Psoas muscle (tissue), 8 donors: ENCODE data around the gene CNDP2. TPM values are rescaled to one million over a fixed set of nuclear protein-coding genes. Genes with fewer than 3 reads are reported as not detected.
A peak's percentile ranks its signal among the peaks of the same experiment; 100 is the strongest.
"Not testable (repeated sequence)": the region's sequence is repeated elsewhere in the genome, so short reads cannot be mapped to it uniquely, and the experiment has no call there.

Experiments
- ATAC-seq, 4 donors: fragments of 200-7000 bp; cut with Tn5 transposase; one replicate each; pipeline ENCODE4 v1.9.1; 2020; ENCODE audit warnings: moderate library complexity in 3 of 4, mild to moderate bottlenecking in 2 of 4
- DNase-seq, 2 donors: peaks; one replicate each; pipeline ENCODE4 v3.0.0-alpha.2; 2020
- H3K27ac ChIP-seq: fragments of 200-600 bp; one replicate; pipeline ENCODE4 v1.8.0; 2022
- H3K27me3 ChIP-seq, 3 donors: fragments of 200-600 bp in 1 of 3; one replicate each; pipeline versions ENCODE4 v1.6.1 to v1.8.0; 2013 to 2022; ENCODE audit warnings: low read length in 2 of 3, mild to moderate bottlenecking in 2 of 3, moderate library complexity in 1 of 3; ENCODE audit not compliant: insufficient read depth in 3 of 3
- H3K36me3 ChIP-seq, 2 donors: fragments of 200-600 bp in 1 of 2; one replicate each; pipeline versions ENCODE4 v1.6.1 to v1.8.0; 2013 to 2022; ENCODE audit warnings: low read depth in 1 of 2, mild to moderate bottlenecking in 1 of 2, moderate library complexity in 1 of 2; ENCODE audit not compliant: insufficient read depth in 1 of 2
- H3K4me1 ChIP-seq: fragments of 200-600 bp; one replicate; pipeline ENCODE4 v1.8.0; 2022
- H3K4me3 ChIP-seq: fragments of 200-600 bp; one replicate; pipeline ENCODE4 v1.8.0; 2022; ENCODE audit warnings: mild to moderate bottlenecking
- H3K9me3 ChIP-seq: fragments of 200-600 bp; one replicate; pipeline ENCODE4 v1.8.0; 2022
- CTCF ChIP-seq: fragments of 200-600 bp; IDR thresholded peaks from one replicate; pipeline ENCODE4 v1.8.0; 2022; ENCODE audit warnings: antibody characterized with exemption
- WGBS, 3 donors: extraction: QIAGEN DNeasy Blood & Tissue Kit; methylation state at CpG; one replicate each; pipeline versions ENCODE4 v1.1.6 to v1.1.7; 2013; 5-methylcytosine and 5-hydroxymethylcytosine counted together
- intact Hi-C, 2 donors: fragments of 100-400 bp; cut with DNase I; formaldehyde crosslinking; loops; one replicate each; pipeline versions ENCODE4 v1.11.0 to v1.14.2; 2022
- polyA plus RNA-seq, 3 donors: library from polyadenylated mRNA; stranded (reverse); fragments of 200-250 nt; gene quantifications; one replicate each; pipeline ENCODE4 v1.2.3, GENCODE V29; 2013
- total RNA-seq, 4 donors: library from RNA; stranded (reverse); fragmentation: NEBNext Ultra II Directional in 2 of 4; extraction: Animal tissue kit (Norgen Biotek cat#: 25700) in 2 of 4; gene quantifications; one replicate each; pipeline versions ENCODE4 v1.2.1 to v1.2.4, GENCODE V29; 2021 to 2023
- donor health status: healthy with polysubstance abuse.
- donor health status: DM: no; HTN: no; CAD: no; lungs with moderate emphysema.
- donor health status: Bipolar disorder and iron deficiency.
- donor health status: healthy.
- donor health status: DM: yes; HTN: yes; CAD: no.
- donor health status: DM: no; HTN: no; CAD: no.
- donor health status: DM: no; HTN: no; CAD: no.
- donor health status: DM: yes; HTN: yes; CAD: no.

The CNDP2 gene
- total and polyA plus RNA-seq, 7 donors, result 24.3 to 51.9 (median 41.4) TPM

DNA sequence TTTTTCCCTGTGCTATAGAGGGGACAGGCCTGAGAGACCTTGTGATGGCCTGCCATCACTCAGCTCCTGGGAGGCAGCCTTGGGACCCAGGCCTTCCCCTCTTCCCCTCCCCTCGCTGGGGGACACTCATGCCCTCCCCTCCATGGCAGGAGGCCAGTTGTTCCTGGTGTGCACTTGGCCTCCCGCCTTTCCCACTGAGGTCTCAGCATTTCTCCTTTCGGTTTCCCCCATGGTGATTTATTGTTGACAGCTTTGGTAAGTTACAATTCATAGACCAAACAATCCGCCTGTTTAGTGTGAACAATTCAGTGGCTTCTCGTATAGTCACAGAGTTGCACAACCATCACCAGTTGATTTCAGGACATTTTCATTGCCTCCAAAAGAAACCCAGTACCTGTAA, 27.9 kb downstream of the CNDP2 start:
- peaks cover 0 to 27% of the 10 kb centered on the region in 2 donors for H3K36me3 ChIP-seq
- H3K4me3 ChIP-seq, result no peak overlapping the region
- peak overlapping the region; percentile 70 for H3K27ac ChIP-seq
- intact Hi-C loops, result no loop called here
- no peaks in the 10 kb centered on the region for H3K27me3 ChIP-seq
- no peak for DNase-seq
- H3K9me3 ChIP-seq, result no peaks in the 10 kb centered on the region
- no peak for TF ChIP-seq CTCF
- ATAC-seq, result peak; percentile 20 to 57 (median 44)
- 12 to 20% (median 17%) methylated on average over 5 of the region's 5 CpGs for WGBS, 3 donors
- H3K4me1 ChIP-seq, result peaks cover 10% of the 10 kb centered on the region

GRCh38 chr18:74524915-74525314, 28.8 kb downstream of the CNDP2 start:
- H3K4me3 ChIP-seq, H3K27me3 ChIP-seq, H3K27ac ChIP-seq, ATAC-seq, intact Hi-C loops, DNase-seq, H3K9me3 ChIP-seq: not testable (repeated sequence)
- WGBS, 3 donors, result 94 to 97% (median 96%) methylated on average over 7 of the region's 7 CpGs
- Histone ChIP-seq H3K4me1 (peaks cover 10% of the 10 kb centered on the region), H3K36me3 (peaks cover 0 to 19% of the 10 kb centered on the region in 2 donors)

DNA sequence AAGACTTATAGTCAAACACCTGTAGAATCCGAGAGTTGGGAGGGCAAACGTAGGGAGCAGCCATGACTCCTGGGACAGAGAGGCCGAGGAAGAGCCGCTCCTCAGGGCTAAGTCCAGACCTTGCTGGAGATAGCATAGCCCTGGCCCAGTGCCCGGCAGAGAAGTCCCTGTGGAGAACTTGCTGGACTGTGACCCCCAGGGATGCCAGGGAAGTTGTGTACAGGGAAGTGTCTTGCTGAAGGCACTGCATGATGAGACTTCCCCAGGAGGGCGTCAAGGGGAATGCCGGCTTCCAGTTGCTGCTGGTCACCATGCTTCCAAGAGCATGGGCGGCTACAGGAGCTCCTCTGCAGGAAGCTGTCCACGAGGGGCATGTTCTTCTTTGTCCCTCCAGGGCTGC, 29.6 kb downstream of the CNDP2 start:
- intact Hi-C loops, result no loop called here
- DNase-seq, result no peak
- no peak for ATAC-seq
- H3K36me3 ChIP-seq, result peaks cover 0 to 11% of the 10 kb centered on the region in 2 donors
- no peak overlapping the region for H3K27ac ChIP-seq
- peaks cover 10% of the 10 kb centered on the region for H3K4me1 ChIP-seq
- 85 to 89% (median 87%) methylated on average over 9 of the region's 9 CpGs for WGBS, 3 donors
- no peak overlapping the region for H3K4me3 ChIP-seq
- TF ChIP-seq CTCF, result no peak
- no peaks in the 10 kb centered on the region for H3K27me3 ChIP-seq
- no peaks in the 10 kb centered on the region for H3K9me3 ChIP-seq

DNA sequence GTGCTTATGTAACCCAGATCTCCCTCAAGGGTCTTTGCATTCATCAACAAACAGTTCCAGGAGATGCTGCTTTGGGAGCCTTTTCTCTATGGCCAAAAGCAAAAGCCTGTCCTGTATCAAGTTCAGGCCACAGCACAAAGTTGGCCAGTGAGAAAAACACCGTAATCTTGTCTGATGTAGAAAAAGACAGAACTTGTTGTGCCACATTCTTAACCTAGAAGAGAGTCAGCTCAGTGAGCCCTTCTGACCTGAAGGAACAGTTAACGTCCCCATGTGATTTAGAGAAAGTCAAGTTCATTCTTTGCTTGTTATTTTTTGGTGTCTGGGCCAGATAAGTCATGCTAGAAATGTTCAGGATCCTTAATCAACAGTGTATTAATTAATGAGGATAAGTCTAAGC, 30.3 kb downstream of the CNDP2 start:
- intact Hi-C loops, result no loop called here
- H3K4me3 ChIP-seq, result no peak overlapping the region
- H3K27me3 ChIP-seq, result no peaks in the 10 kb centered on the region
- WGBS, 3 donors, result 76 to 82% (median 81%) methylated on average over 2 of the region's 2 CpGs
- peaks cover 10% of the 10 kb centered on the region for H3K4me1 ChIP-seq
- no peak overlapping the region for H3K27ac ChIP-seq
- DNase-seq (no peak), ATAC-seq (no peak)
- H3K9me3 ChIP-seq, result no peaks in the 10 kb centered on the region
- H3K36me3 ChIP-seq, result peaks cover 0 to 3% of the 10 kb centered on the region in 2 donors
- TF ChIP-seq CTCF, result no peak

GRCh38 chr18:74528478-74528877, 32.3 kb downstream of the CNDP2 start:
- no peak for ATAC-seq
- WGBS, 3 donors, result 83 to 93% (median 87%) methylated on average over 1 of the region's 1 CpG
- no peak overlapping the region for H3K4me3 ChIP-seq

More at GRCh38 chr18:74528478-74528877, 32.3 kb downstream of the CNDP2 start:
- no peak for TF ChIP-seq CTCF
- H3K27me3 ChIP-seq, result no peaks in the 10 kb centered on the region
- intact Hi-C loops, result no loop called here
- H3K9me3 ChIP-seq, result no peaks in the 10 kb centered on the region
- peaks cover 9% of the 10 kb centered on the region for H3K4me1 ChIP-seq
- H3K36me3 ChIP-seq, result no peaks in the 10 kb centered on the region
- DNase-seq, result no peak
- no peak overlapping the region for H3K27ac ChIP-seq
